ENCODE measurements around the gene EXOSC1. TPM values are rescaled to one million over a fixed set of nuclear protein-coding genes. Genes with fewer than 3 reads are reported as not detected.
A peak's percentile ranks its signal among the peaks of the same experiment; 100 is the strongest.
"Not testable (repeated sequence)": the region's sequence is repeated elsewhere in the genome, so short reads cannot be mapped to it uniquely, and the experiment has no call there.

Gene EXOSC1
- total RNA-seq, result 52.6 TPM

GRCh38 chr10:97445722-97446639 is at the start of gene EXOSC1, which contains the start of gene ZDHHC16:
TSS of gene EXOSC1 (minus strand) at chr10:97446006. CDS start at chr10:97445985, 21 bp downstream.
TSS of gene ZDHHC16 (plus strand) at chr10:97446175. CDS start at chr10:97451676, 5,501 bp downstream.
- DNase-seq (ENCODE audit: low spot score in 2 of 2), result peak; percentile 96 to 98
- FAIRE-seq, result peak; percentile 23

- no peak for DNase-seq (ENCODE audit: low spot score in 2 of 2)
- no peak for FAIRE-seq
These were observed 49.2 kb upstream of the EXOSC1 start for GRCh38 chr10:97494863-97495506.

- peak; percentile 40 to 47 for DNase-seq (ENCODE audit: low spot score in 2 of 2)
These were observed 48.3 kb upstream of the EXOSC1 start for GRCh38 chr10:97494151-97494550.

GRCh38 chr10:97490592-97490991 is 44.8 kb upstream of the EXOSC1 start:
- FAIRE-seq, result no peak

More at GRCh38 chr10:97494151-97494550, 48.3 kb upstream of the EXOSC1 start:
- no peak for FAIRE-seq

GRCh38 chr10:97485647-97486281 is 40.0 kb upstream of the EXOSC1 start:
- DNase-seq (ENCODE audit: low spot score in 2 of 2), result no peak
- no peak for FAIRE-seq

More at GRCh38 chr10:97490592-97490991, 44.8 kb upstream of the EXOSC1 start:
- DNase-seq (ENCODE audit: low spot score in 2 of 2), result peak in 1 of 2 donors; percentile 17

GRCh38 chr10:97483921-97484320 is 38.1 kb upstream of the EXOSC1 start:
- DNase-seq (ENCODE audit: low spot score in 2 of 2), result no peak
- FAIRE-seq, result no peak

GRCh38 chr10:97483506-97483905 is 37.7 kb upstream of the EXOSC1 start:
- no peak for FAIRE-seq

GRCh38 chr10:97482381-97482780 is 36.6 kb upstream of the EXOSC1 start:
- no peak for FAIRE-seq
- no peak for DNase-seq (ENCODE audit: low spot score in 2 of 2)

More at GRCh38 chr10:97483506-97483905, 37.7 kb upstream of the EXOSC1 start:
- no peak for DNase-seq (ENCODE audit: low spot score in 2 of 2)

GRCh38 chr10:97481071-97481470 is 35.3 kb upstream of the EXOSC1 start:
- DNase-seq (ENCODE audit: low spot score in 2 of 2) (no peak), FAIRE-seq (no peak)

GRCh38 chr10:97479939-97480338 is 34.1 kb upstream of the EXOSC1 start:
- DNase-seq (ENCODE audit: low spot score in 2 of 2) (no peak), FAIRE-seq (no peak)

GRCh38 chr10:97479410-97479809 is 33.6 kb upstream of the EXOSC1 start:
- FAIRE-seq; DNase-seq (ENCODE audit: low spot score in 2 of 2): not testable (repeated sequence)

- DNase-seq (ENCODE audit: low spot score in 2 of 2) (no peak), FAIRE-seq (no peak)
These were observed 30.3 kb upstream of the EXOSC1 start for GRCh38 chr10:97475936-97476594.

GRCh38 chr10:97474918-97475317 is 29.1 kb upstream of the EXOSC1 start:
- FAIRE-seq (no peak), DNase-seq (ENCODE audit: low spot score in 2 of 2) (no peak)

GRCh38 chr10:97468781-97469180 is 23.0 kb upstream of the EXOSC1 start:
- not testable (repeated sequence) for DNase-seq (ENCODE audit: low spot score in 2 of 2); FAIRE-seq

GRCh38 chr10:97468162-97468561 is 22.4 kb upstream of the EXOSC1 start:
- no peak for FAIRE-seq
- no peak for DNase-seq (ENCODE audit: low spot score in 2 of 2)

- FAIRE-seq, result no peak
- DNase-seq (ENCODE audit: low spot score in 2 of 2), result no peak
These were observed 20.9 kb upstream of the EXOSC1 start for GRCh38 chr10:97466755-97467154.

GRCh38 chr10:97465982-97466381 is 20.2 kb upstream of the EXOSC1 start:
- DNase-seq (ENCODE audit: low spot score in 2 of 2) (no peak), FAIRE-seq (no peak)

GRCh38 chr10:97464226-97464625 is 18.4 kb upstream of the EXOSC1 start:
- FAIRE-seq (no peak), DNase-seq (ENCODE audit: low spot score in 2 of 2) (no peak)

GRCh38 chr10:97463363-97464132 is 17.7 kb upstream of the EXOSC1 start:
- DNase-seq (ENCODE audit: low spot score in 2 of 2) (peak in 1 of 2 donors; percentile 61), FAIRE-seq (no peak)
